NB4 (cell line): Measurements from ENCODE around the gene CLEC12A.

ENCODE experiments used
- POLR2A ChIP-seq: IDR thresholded peaks from 2 replicates; pipeline ENCODE4 v1.6.1; 2011; ENCODE audit warnings: mild to moderate bottlenecking; ENCODE audit not compliant: insufficient read length; ENCODE audit errors: extremely low read depth
- TF ChIP-seq, protein P1 (sequence below): IDR thresholded peaks from one replicate; pipeline ENCODE4 v1.5.1; 2012; ENCODE audit warnings: low read depth, low read length
- TF ChIP-seq, protein P2 (sequence below): IDR thresholded peaks from 2 replicates; pipeline ENCODE4 v1.6.1; 2011; ENCODE audit warnings: low read depth, low read length

DNA sequence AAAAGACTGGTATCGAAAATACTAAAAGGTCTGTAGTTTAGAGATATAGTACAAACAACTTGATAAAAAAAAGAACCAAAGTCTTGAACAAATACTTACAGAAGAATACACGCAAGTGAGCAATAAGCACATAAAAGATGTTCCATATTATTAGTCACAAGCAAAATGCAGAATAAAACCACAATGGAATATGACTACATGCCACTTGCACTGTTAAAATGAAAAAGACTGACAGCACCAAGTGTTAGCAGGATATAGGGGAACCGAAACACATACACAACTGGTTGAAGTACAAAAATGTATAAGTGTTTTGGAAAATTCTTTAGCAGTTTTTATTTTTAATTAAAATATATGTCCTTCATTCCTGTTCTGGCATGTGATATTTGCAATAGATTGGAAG is 42.6 kb upstream of the CLEC12A start:
- TF ChIP-seq, protein P1, sequence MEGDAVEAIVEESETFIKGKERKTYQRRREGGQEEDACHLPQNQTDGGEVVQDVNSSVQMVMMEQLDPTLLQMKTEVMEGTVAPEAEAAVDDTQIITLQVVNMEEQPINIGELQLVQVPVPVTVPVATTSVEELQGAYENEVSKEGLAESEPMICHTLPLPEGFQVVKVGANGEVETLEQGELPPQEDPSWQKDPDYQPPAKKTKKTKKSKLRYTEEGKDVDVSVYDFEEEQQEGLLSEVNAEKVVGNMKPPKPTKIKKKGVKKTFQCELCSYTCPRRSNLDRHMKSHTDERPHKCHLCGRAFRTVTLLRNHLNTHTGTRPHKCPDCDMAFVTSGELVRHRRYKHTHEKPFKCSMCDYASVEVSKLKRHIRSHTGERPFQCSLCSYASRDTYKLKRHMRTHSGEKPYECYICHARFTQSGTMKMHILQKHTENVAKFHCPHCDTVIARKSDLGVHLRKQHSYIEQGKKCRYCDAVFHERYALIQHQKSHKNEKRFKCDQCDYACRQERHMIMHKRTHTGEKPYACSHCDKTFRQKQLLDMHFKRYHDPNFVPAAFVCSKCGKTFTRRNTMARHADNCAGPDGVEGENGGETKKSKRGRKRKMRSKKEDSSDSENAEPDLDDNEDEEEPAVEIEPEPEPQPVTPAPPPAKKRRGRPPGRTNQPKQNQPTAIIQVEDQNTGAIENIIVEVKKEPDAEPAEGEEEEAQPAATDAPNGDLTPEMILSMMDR, result no peak
- TF ChIP-seq, protein P2, sequence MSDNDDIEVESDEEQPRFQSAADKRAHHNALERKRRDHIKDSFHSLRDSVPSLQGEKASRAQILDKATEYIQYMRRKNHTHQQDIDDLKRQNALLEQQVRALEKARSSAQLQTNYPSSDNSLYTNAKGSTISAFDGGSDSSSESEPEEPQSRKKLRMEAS, result no peak
- TF ChIP-seq POLR2A, result no peak
